Measurements from ENCODE around the gene XRN1. TPM values are rescaled to one million over a fixed set of nuclear protein-coding genes. Genes with fewer than 3 reads are reported as not detected.
A peak's percentile ranks its signal among the peaks of the same experiment; 100 is the strongest.
"Not testable (repeated sequence)": the region's sequence is repeated elsewhere in the genome, so short reads cannot be mapped to it uniquely, and the experiment has no call there.

Gene XRN1
- total RNA-seq, 1 experiment from 2014 or later, result 16.5 TPM

- no peak overlapping the region for H2AFZ ChIP-seq (ENCODE audit: low read length)
- H3K27me3 ChIP-seq (ENCODE audit: low read length), result no peaks in the 10 kb centered on the region
- H3K9me3 ChIP-seq (ENCODE audit: low read length), result no peaks in the 10 kb centered on the region
- CTCF ChIA-PET, result no interaction called here
- H3K79me2 ChIP-seq (ENCODE audit: low read length), result no peaks in the 10 kb centered on the region
- intact Hi-C loops (cut with micrococcal nuclease), result loop anchor here (5.0 kb wide), 1 partner anchor 42 kb away; no protein-coding TSS in a partner anchor
- no peaks in the 10 kb centered on the region for H3K36me3 ChIP-seq (ENCODE audit: low read depth, low read length)
- H3K4me3 ChIP-seq (ENCODE audit: low read length), result no peak overlapping the region
- no peaks in the 10 kb centered on the region for H4K20me1 ChIP-seq (ENCODE audit: low read length)
- DNase-seq (no peak), ATAC-seq (no peak)
- no peaks in the 10 kb centered on the region for H3K9me2 ChIP-seq (replicated peaks; ENCODE audit: low read length)
- no peak overlapping the region for H3K27ac ChIP-seq (ENCODE audit: low read length)
- H3F3A ChIP-seq (ENCODE audit: low read length, unreplicated experiment), result no peaks in the 10 kb centered on the region
- no peak overlapping the region for H3K4me2 ChIP-seq (ENCODE audit: low read length)
- peaks cover 25% of the 10 kb centered on the region for H3K4me1 ChIP-seq (ENCODE audit: insufficient read depth, low read length)
- TF ChIP-seq CTCF (conservative IDR thresholded peaks at IDR 0.05; ENCODE audit: low read depth, low read length), result no peak
- TF ChIP-seq EZH2 (IDR thresholded peaks at IDR 0.05; ENCODE audit: low read length, unreplicated experiment), result no peak
- TF ChIP-seq EZH2phosphoT487 (IDR thresholded peaks at IDR 0.05; ENCODE audit: borderline replicate concordance, low read length), result no peak
- H3K9ac ChIP-seq (ENCODE audit: low read length), result no peak overlapping the region
- POLR2A ChIA-PET (ENCODE audit: unreplicated experiment), result no interaction called here
- no TSS peak for BruUV-seq (replicated peaks)
These were observed 127.9 kb downstream of the XRN1 start for GRCh38 chr3:142319912-142320311.

- intact Hi-C loops (cut with micrococcal nuclease), result loop anchor here (5.0 kb wide), 1 partner anchor 43 kb away; no protein-coding TSS in a partner anchor
- peak overlapping the region; percentile 54 for H3K4me2 ChIP-seq (ENCODE audit: low read length)
- H3K9ac ChIP-seq (ENCODE audit: low read length), result no peak overlapping the region
- H4K20me1 ChIP-seq (ENCODE audit: low read length), result no peaks in the 10 kb centered on the region
- ATAC-seq (peak; percentile 71), DNase-seq (peak; percentile 76)
- H3K4me3 ChIP-seq (ENCODE audit: low read length), result no peak overlapping the region
- H3F3A ChIP-seq (ENCODE audit: low read length, unreplicated experiment), result no peaks in the 10 kb centered on the region
- CTCF ChIA-PET, result no interaction called here
- no peaks in the 10 kb centered on the region for H3K9me2 ChIP-seq (replicated peaks; ENCODE audit: low read length)
- POLR2A ChIA-PET (ENCODE audit: unreplicated experiment), result no interaction called here
- TF ChIP-seq CTCF (conservative IDR thresholded peaks at IDR 0.05; ENCODE audit: low read depth, low read length), result no peak
- no peak for TF ChIP-seq EZH2phosphoT487 (IDR thresholded peaks at IDR 0.05; ENCODE audit: borderline replicate concordance, low read length)
- TF ChIP-seq EZH2 (IDR thresholded peaks at IDR 0.05; ENCODE audit: low read length, unreplicated experiment), result no peak
- no peaks in the 10 kb centered on the region for H3K36me3 ChIP-seq (ENCODE audit: low read depth, low read length)
- H2AFZ ChIP-seq (ENCODE audit: low read length), result no peak overlapping the region
- H3K79me2 ChIP-seq (ENCODE audit: low read length), result no peaks in the 10 kb centered on the region
- no peak overlapping the region for H3K27ac ChIP-seq (ENCODE audit: low read length)
- H3K9me3 ChIP-seq (ENCODE audit: low read length), result no peaks in the 10 kb centered on the region
- H3K4me1 ChIP-seq (ENCODE audit: insufficient read depth, low read length), result peaks cover 25% of the 10 kb centered on the region
- BruUV-seq (replicated peaks), result no TSS peak
- no peaks in the 10 kb centered on the region for H3K27me3 ChIP-seq (ENCODE audit: low read length)
These were observed 128.7 kb downstream of the XRN1 start for GRCh38 chr3:142319094-142319493.

- Histone ChIP-seq H3K9me3 (ENCODE audit: low read length) (no peaks in the 10 kb centered on the region), H3K4me2 (ENCODE audit: low read length) (peak overlapping the region; percentile 54; the same call in 1 of the 2 replicates), H3K9ac (ENCODE audit: low read length) (no peak overlapping the region), H3K79me2 (ENCODE audit: low read length) (no peaks in the 10 kb centered on the region), H3K9me2 (replicated peaks; ENCODE audit: low read length) (no peaks in the 10 kb centered on the region), H3K4me3 (ENCODE audit: low read length) (no peak overlapping the region), H3K27me3 (ENCODE audit: low read length) (no peaks in the 10 kb centered on the region), H3K36me3 (ENCODE audit: low read depth, low read length) (no peaks in the 10 kb centered on the region), H3K27ac (ENCODE audit: low read length) (no peak overlapping the region), H3F3A (ENCODE audit: low read length, unreplicated experiment) (no peaks in the 10 kb centered on the region), H3K4me1 (ENCODE audit: insufficient read depth, low read length) (peaks cover 25% of the 10 kb centered on the region), H4K20me1 (ENCODE audit: low read length) (no peaks in the 10 kb centered on the region), H2AFZ (ENCODE audit: low read length) (no peak overlapping the region)
- no peak for TF ChIP-seq EZH2 (IDR thresholded peaks at IDR 0.05; ENCODE audit: low read length, unreplicated experiment)
- no peak for TF ChIP-seq CTCF (conservative IDR thresholded peaks at IDR 0.05; ENCODE audit: low read depth, low read length)
- TF ChIP-seq EZH2phosphoT487 (IDR thresholded peaks at IDR 0.05; ENCODE audit: borderline replicate concordance, low read length), result no peak
- DNase-seq (no peak), ATAC-seq (no peak)
- ChIA-PET CTCF (no interaction called here), POLR2A (ENCODE audit: unreplicated experiment) (no interaction called here)
- intact Hi-C loops (cut with micrococcal nuclease), result loop anchor here (5.0 kb wide), 1 partner anchor 44 kb away; no protein-coding TSS in a partner anchor
- BruUV-seq (replicated peaks), result no TSS peak
These were observed 129.5 kb downstream of the XRN1 start for GRCh38 chr3:142318331-142318730.

GRCh38 chr3:142315978-142316388 lies 131.9 kb downstream of the XRN1 start:
- BruUV-seq (replicated peaks); H3K4me3 ChIP-seq (ENCODE audit: low read length); H3K79me2 ChIP-seq (ENCODE audit: low read length); H4K20me1 ChIP-seq (ENCODE audit: low read length); H3K9ac ChIP-seq (ENCODE audit: low read length); H3K4me2 ChIP-seq (ENCODE audit: low read length); H3K9me2 ChIP-seq (replicated peaks; ENCODE audit: low read length); H3K9me3 ChIP-seq (ENCODE audit: low read length); H3K27me3 ChIP-seq (ENCODE audit: low read length); H2AFZ ChIP-seq (ENCODE audit: low read length); H3K36me3 ChIP-seq (ENCODE audit: low read depth, low read length); POLR2A ChIA-PET (ENCODE audit: unreplicated experiment); H3F3A ChIP-seq (ENCODE audit: low read length, unreplicated experiment); H3K27ac ChIP-seq (ENCODE audit: low read length); CTCF ChIA-PET: not testable (repeated sequence)
- peaks cover 25% of the 10 kb centered on the region for H3K4me1 ChIP-seq (ENCODE audit: insufficient read depth, low read length)
- ATAC-seq (peak; percentile 60), DNase-seq (peak; percentile 38)
- intact Hi-C loops (cut with micrococcal nuclease), result loop anchor here (5.0 kb wide), 1 partner anchor 46 kb away; no protein-coding TSS in a partner anchor

Data from PC-3 (cell line).